Coronary artery (tissue), 2 donors: Measurements from ENCODE around the gene NBPF8.
"Not testable (repeated sequence)": the region's sequence is repeated elsewhere in the genome, so short reads cannot be mapped to it uniquely, and the experiment has no call there.

Source experiments
- DNase-seq: peaks from one replicate; pipeline ENCODE4 v3.0.0-alpha.2; 2017; ENCODE audit warnings: low spot score
- H3K27ac ChIP-seq, 2 donors: fragments of 200-600 bp; sonication (generic); one replicate each; pipeline ENCODE4 v1.5.1; 2016 to 2019
- H3K4me3 ChIP-seq: fragments of 200-600 bp; sonication (generic); 2 replicates; pipeline ENCODE4 v1.5.1; 2016; ENCODE audit warnings: mild to moderate bottlenecking, moderate library complexity

NBPF8 gene, protein sequence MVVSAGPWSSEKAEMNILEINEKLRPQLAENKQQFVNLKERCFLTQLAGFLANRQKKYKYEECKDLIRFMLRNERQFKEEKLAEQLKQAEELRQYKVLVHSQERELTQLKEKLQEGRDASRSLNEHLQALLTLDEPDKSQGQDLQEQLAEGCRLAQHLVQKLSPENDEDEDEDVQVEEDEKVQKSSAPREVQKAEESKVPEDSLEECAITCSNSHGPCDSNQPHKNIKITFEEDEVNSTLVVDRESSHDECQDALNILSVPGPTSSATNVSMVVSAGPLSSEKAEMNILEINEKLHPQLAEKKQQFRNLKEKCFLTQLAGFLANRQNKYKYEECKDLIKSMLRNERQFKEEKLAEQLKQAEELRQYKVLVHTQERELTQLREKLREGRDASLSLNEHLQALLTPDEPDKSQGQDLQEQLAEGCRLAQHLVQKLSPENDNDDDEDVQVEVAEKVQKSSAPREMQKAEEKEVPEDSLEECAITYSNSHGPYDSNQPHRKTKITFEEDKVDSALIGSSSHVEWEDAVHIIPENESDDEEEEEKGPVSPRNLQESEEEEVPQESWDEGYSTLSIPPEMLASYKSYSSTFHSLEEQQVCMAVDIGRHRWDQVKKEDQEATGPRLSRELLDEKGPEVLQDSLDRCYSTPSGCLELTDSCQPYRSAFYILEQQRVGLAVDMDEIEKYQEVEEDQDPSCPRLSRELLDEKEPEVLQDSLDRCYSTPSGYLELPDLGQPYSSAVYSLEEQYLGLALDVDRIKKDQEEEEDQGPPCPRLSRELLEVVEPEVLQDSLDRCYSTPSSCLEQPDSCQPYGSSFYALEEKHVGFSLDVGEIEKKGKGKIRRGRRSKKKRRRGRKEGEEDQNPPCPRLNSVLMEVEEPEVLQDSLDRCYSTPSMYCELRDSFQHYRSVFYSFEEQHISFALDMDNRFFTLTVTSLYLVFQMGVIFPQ

GRCh38 chr1:120414911-120415480, at the start of gene NBPF8:
NBPF8 (plus strand) TSS chr1:120415035; CDS start chr1:120436523, 21,488 bp downstream.
- Histone ChIP-seq H3K27ac (peak within 1 kb of the TSS; percentile 61 to 83), H3K4me3 (peak within 1 kb of the TSS; percentile 79)
- peak; percentile 73 for DNase-seq

DNA sequence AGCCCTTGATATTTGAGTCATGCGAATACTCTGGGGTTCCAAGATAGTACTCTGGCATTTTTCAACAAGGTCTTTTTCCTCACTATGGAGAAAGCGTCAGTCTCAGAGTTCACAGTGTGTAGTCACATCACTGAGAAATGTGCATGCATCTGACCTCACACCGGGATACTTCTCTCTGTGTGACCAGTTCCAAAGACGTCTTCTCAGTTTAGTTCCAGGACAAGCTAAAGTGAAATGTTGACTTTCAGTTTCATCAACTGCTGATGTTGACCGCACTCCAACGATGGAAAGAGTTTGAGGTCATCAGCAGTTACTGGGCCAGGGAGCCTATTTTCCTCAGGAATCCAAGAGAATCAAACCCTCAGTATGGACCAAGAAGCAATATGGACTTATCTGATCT, 47.1 kb upstream of the NBPF8 start:
- H3K4me3 ChIP-seq, DNase-seq, H3K27ac ChIP-seq: not testable (repeated sequence)

DNA sequence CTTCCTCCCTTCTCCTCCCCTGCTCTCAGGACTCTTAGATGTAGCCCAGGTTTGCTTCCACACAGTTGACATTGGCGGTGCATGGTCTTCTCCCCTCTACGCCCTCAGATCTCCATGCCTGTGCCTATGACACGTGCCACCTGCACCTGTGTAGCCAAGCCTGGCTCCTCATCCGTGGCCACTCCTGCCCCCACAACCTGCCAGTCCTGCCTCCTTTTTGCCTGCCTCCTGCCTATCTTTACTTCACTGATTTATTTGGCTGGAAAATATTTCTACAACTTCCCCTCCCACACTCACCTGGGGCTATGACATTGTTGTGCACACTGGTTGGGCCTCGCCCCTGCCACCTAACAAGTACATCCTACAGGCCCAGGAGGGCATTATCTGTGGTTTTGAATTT, 28.2 kb upstream of the NBPF8 start:
- not testable (repeated sequence) for DNase-seq, H3K4me3 ChIP-seq, H3K27ac ChIP-seq

- DNase-seq, H3K27ac ChIP-seq, H3K4me3 ChIP-seq: not testable (repeated sequence)
Observed at GRCh38 chr1:120388597-120389126, 26.2 kb upstream of the NBPF8 start.

- not testable (repeated sequence) for H3K27ac ChIP-seq, DNase-seq, H3K4me3 ChIP-seq
Observed at GRCh38 chr1:120391365-120391764, 23.5 kb upstream of the NBPF8 start.

GRCh38 chr1:120393316-120394232, 21.3 kb upstream of the NBPF8 start:
- DNase-seq, H3K27ac ChIP-seq, H3K4me3 ChIP-seq: not testable (repeated sequence)

- H3K4me3 ChIP-seq, H3K27ac ChIP-seq, DNase-seq: not testable (repeated sequence)
Observed at GRCh38 chr1:120405348-120405747, 9.5 kb upstream of the NBPF8 start.

DNA sequence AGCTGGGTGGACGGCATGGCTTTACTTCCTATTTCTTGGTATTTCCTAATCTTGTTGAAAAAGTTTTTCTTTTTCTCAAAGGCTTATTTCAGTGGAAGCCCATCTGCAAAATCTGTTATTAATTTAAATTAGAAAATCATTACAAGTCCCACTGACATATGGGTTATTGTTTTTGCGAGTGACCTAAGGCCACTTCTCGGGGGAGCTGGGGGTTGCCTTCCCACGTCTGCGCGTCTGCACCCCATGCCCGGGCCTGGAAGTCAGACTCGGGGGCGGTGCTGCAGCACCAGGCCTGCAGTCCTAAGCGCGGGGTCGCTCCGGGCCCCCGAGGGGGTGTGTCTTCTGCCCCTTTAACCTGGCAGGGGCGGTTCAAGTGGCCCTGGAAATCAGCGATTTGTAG, 384 bp upstream of the NBPF8 start:
- not testable (repeated sequence) for DNase-seq, H3K27ac ChIP-seq
- peak overlapping the region; percentile 79 for H3K4me3 ChIP-seq

DNA sequence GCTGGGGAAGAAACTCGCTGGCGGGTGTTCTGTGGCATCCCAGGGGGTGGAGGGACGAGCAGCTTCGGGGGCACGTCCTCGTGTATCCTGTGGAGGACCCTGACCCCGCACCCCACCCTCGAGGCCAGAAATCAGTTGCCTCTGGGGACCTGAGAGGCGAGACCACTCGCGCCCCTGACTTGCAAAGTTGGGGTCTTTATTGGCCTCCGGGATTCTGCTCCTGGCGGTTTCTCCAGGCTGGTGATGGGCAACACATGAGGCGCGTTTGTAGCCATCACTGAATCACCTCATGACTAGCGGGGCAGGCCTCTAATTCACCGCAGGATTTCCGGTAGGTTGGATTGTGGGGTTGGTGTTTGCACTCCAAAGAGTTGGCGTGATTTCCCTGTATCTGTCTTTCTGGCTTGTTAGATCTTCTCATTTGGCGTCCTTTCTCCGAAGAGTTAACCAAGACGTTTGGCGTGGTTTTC, 692 bp downstream of the NBPF8 start:
- Histone ChIP-seq H3K27ac (peak overlapping the region; percentile 21 to 83), H3K4me3 (peak overlapping the region; percentile 79)
- DNase-seq, result peak; percentile 69

DNA sequence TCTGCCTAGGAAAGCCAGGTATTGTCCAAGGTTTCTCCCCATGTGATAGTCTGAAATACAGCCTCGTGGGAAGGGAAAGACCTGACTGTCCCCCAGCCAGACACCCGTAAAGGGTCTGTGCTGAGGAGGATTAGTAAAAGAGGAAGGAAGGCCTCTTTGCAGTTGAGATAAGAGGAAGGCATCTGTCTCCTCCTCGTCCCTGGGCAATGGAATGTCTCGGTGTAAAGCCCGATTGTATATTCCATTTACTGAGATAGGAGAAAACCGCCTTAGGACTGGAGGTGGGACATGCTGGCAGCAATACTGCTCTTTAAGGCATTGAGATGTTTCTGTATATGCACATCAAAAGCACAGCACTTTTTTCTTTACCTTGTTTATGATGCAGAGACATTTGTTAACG, 10.2 kb downstream of the NBPF8 start:
- DNase-seq, H3K4me3 ChIP-seq, H3K27ac ChIP-seq: not testable (repeated sequence)

GRCh38 chr1:120431626-120432025, 16.8 kb downstream of the NBPF8 start:
- not testable (repeated sequence) for H3K4me3 ChIP-seq, H3K27ac ChIP-seq, DNase-seq

DNA sequence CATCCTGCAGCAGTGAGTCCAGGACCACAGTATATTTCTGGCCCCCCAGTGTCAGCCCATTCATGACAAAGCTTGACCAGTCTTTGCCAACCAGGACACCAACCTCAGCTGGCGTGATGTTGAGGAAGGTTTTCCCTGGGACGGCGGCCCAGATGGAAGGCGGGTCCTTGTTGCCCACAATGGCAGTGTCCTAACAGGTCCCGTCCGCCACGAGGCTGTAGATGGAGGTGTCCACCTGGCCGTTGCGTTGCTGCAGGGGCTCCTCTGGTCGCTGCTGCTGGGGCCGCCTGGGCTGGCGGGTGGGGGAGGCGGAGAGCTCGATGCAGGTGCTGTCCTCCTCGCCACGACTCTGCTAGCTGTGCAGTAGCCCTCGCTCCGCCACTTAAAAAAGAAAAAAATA, 19.0 kb downstream of the NBPF8 start:
- H3K4me3 ChIP-seq, DNase-seq: not testable (repeated sequence)

DNA sequence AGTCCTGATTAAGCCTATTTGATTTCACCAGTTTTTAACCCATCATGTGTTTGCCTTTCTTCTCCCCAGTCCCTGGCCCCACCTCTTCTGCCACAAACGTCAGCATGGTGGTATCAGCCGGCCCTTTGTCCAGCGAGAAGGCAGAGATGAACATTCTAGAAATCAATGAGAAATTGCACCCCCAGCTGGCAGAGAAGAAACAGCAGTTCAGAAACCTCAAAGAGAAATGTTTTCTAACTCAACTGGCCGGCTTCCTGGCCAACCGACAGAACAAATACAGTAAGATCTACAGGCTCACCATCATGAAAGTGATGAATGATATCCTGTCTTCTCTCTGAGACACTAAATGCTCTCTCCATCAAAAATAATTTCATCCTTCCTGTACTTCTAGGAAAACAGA, 34.3 kb downstream of the NBPF8 start:
- not testable (repeated sequence) for DNase-seq, H3K4me3 ChIP-seq, H3K27ac ChIP-seq

More for the DNA sequence above, 19.0 kb downstream of the NBPF8 start:
- not testable (repeated sequence) for H3K27ac ChIP-seq
